K562 (cell line): Measurements from ENCODE around the gene WWOX. TPM values are rescaled to one million over a fixed set of nuclear protein-coding genes. Genes with fewer than 3 reads are reported as not detected.

Experiments used
- ATAC-seq: fragments of 200-7000 bp; cut with Tn5 transposase; 3 replicates; pipeline ENCODE4 v1.9.1; 2020; ENCODE audit warnings: moderate library complexity
- BruUV-seq: library from RNA; stranded (reverse); fragments of 400-500 nt; replicated peaks from 2 replicates; lab custom pipeline; 2021; lab: Mats Ljungman, UMichigan
- CTCF ChIA-PET: fragments of 300-600 bp; formaldehyde crosslinking; extraction: SDS; loops from one replicate; lab custom pipeline; 2021; ENCODE audit warnings: low intra/inter-chr PET ratio; lab: Yijun Ruan, JAX
- POLR2A ChIA-PET: fragments of 300-600, 350-650 bp; sonication (Branson Sonifier 250); formaldehyde crosslinking; extraction: SDS; loops from one replicate; lab custom pipeline; 2021; ENCODE audit warnings: antibody characterized with exemption, inconsistent platforms; lab: Yijun Ruan, JAX
- DNase-seq, 4 experiments: peaks; one replicate each; pipeline versions ENCODE4 v3.0.0 to v3.0.0-alpha.2; 2011 to 2018; ENCODE audit warnings: low spot score in 3 of 4, mixed read lengths in 3 of 4; ENCODE audit errors: extremely low read depth in 1 of 4
- FAIRE-seq: peaks from 2 replicates; lab custom pipeline; 2011; peaks lifted over from hg19 to GRCh38; lab: Jason Lieb, UNC
- H2AFZ ChIP-seq: 2 replicates; pipeline ENCODE4 v1.6.0; 2011; ENCODE audit warnings: low read depth, low read length, control low read depth, inconsistent platforms
- H3K27ac ChIP-seq: fragments of 200-600 bp; 3 replicates; pipeline ENCODE4 v1.8.0; 2011; ENCODE audit warnings: low read depth, mild to moderate bottlenecking, control low read depth, inconsistent platforms, low read length, moderate library complexity, mixed read lengths; ENCODE audit errors: extremely low read depth
- H3K27me3 ChIP-seq, 2 experiments: fragments of 300-600 bp in 1 of 2; 2 replicates in 1 of 2; 3 replicates in 1 of 2; pipeline versions ENCODE4 v1.6.0 to v1.8.0; 2011; ENCODE audit warnings: inconsistent platforms in 2 of 2, low read length in 2 of 2, mild to moderate bottlenecking in 1 of 2, mixed read lengths in 1 of 2, moderate library complexity in 1 of 2; ENCODE audit not compliant: control insufficient read depth in 2 of 2, insufficient read depth in 2 of 2
- H3K36me3 ChIP-seq: fragments of 300-600 bp; 3 replicates; pipeline ENCODE4 v1.8.0; 2011; ENCODE audit warnings: mild to moderate bottlenecking, low read length, inconsistent platforms; ENCODE audit not compliant: control insufficient read depth, insufficient read depth
- H3K4me1 ChIP-seq, 2 experiments: fragments of 200-600 bp in 1 of 2; replicated peaks in 1 of 2; 2 replicates in 1 of 2; 3 replicates in 1 of 2; pipeline versions ENCODE4 v1.5.1 to v1.8.0; 2011; ENCODE audit warnings: inconsistent platforms in 2 of 2, low read length in 2 of 2, mild to moderate bottlenecking in 1 of 2, mixed read lengths in 1 of 2, moderate library complexity in 1 of 2; ENCODE audit not compliant: control insufficient read depth in 2 of 2, insufficient read depth in 2 of 2
- H3K4me2 ChIP-seq: 2 replicates; pipeline ENCODE4 v1.6.1; 2011; ENCODE audit warnings: low read length, control low read depth, inconsistent platforms, mixed read lengths; ENCODE audit not compliant: insufficient read depth
- H3K4me3 ChIP-seq: fragments of 200-600 bp; sonication (generic), shearing (Covaris generic); 2 replicates; pipeline ENCODE4 v1.5.1; 2016; ENCODE audit warnings: control low read depth, inconsistent platforms
- H3K79me2 ChIP-seq: fragments of 200-600 bp; 3 replicates; pipeline ENCODE4 v1.8.0; 2011; ENCODE audit warnings: low read length, inconsistent platforms; ENCODE audit not compliant: control insufficient read depth, insufficient read depth
- H3K9ac ChIP-seq, 2 experiments: 2 replicates each; pipeline versions ENCODE4 v1.6.0 to v1.6.1; 2011; ENCODE audit warnings: low read depth in 2 of 2, low read length in 2 of 2, control low read depth in 1 of 2, inconsistent platforms in 1 of 2, mild to moderate bottlenecking in 1 of 2, mixed read lengths in 1 of 2; ENCODE audit not compliant: insufficient read depth in 1 of 2
- H3K9me1 ChIP-seq: one replicate; pipeline ENCODE4 v1.6.0; 2011; ENCODE audit warnings: inconsistent platforms, mild to moderate bottlenecking, low read length, moderate library complexity; ENCODE audit not compliant: control insufficient read depth, insufficient read depth
- H3K9me3 ChIP-seq: replicated peaks from 2 replicates; pipeline ENCODE4 v1.5.1; 2011; ENCODE audit warnings: low read depth, low read length, inconsistent platforms; ENCODE audit not compliant: control insufficient read depth, insufficient read depth
- H4K20me1 ChIP-seq: replicated peaks from 2 replicates; pipeline ENCODE4 v1.6.1; 2011; ENCODE audit warnings: low read length, inconsistent platforms, mixed read lengths; ENCODE audit not compliant: control insufficient read depth, insufficient read depth
- ASH1L ChIP-seq: fragments of 450-650 bp; IDR thresholded peaks from 2 replicates; pipeline ENCODE4 v1.6.1; 2018; ENCODE audit warnings: borderline replicate concordance, mild to moderate bottlenecking, low read depth; ENCODE audit not compliant: partially characterized antibody
- BRD4 ChIP-seq: fragments of 200-600 bp; sonication (generic); IDR thresholded peaks from 2 replicates; pipeline ENCODE4 v1.6.1; 2017; ENCODE audit warnings: inconsistent platforms
- CHD1 ChIP-seq: fragments of 200-600 bp; sonication (generic); IDR thresholded peaks from one replicate; pipeline ENCODE4 v1.6.1; 2012; ENCODE audit warnings: mild to moderate bottlenecking, moderate library complexity, low read length, inconsistent platforms
- HDAC3 ChIP-seq: fragments of 450-650 bp; IDR thresholded peaks from 2 replicates; pipeline ENCODE4 v1.6.1; 2018; ENCODE audit warnings: borderline replicate concordance, mild to moderate bottlenecking, moderate library complexity; ENCODE audit not compliant: partially characterized antibody
- HEY1 ChIP-seq: fragments of 250-450 bp; sonication (Bioruptor Pico); IDR thresholded peaks from 2 replicates; pipeline ENCODE4 v1.5.0; 2020; ENCODE audit warnings: mild to moderate bottlenecking, moderate library complexity, borderline replicate concordance
- NFE2L1 ChIP-seq: fragments of 450-650 bp; IDR thresholded peaks from 2 replicates; pipeline ENCODE4 v1.6.1; 2016; ENCODE audit warnings: missing genetic modification characterization, low read depth, mild to moderate bottlenecking, missing compliant biosample characterization, moderate library complexity, borderline replicate concordance
- PPARD ChIP-seq: fragments of 250-450 bp; sonication (Bioruptor Pico); IDR thresholded peaks from 2 replicates; pipeline ENCODE4 v1.8.0; 2022; ENCODE audit warnings: inconsistent platforms, mild to moderate bottlenecking, moderate library complexity
- SMAD3 ChIP-seq: fragments of 450-650 bp; formaldehyde crosslinking; conservative IDR thresholded peaks from 2 replicates; pipeline ENCODE4 v1.4.0; 2020; ENCODE audit warnings: mild to moderate bottlenecking
- TOE1 ChIP-seq, 2 experiments: fragments of 450-650 bp in 1 of 2; sonication (generic) in 1 of 2; formaldehyde crosslinking in 1 of 2; IDR thresholded peaks; 2 replicates each; pipeline versions ENCODE4 v1.7.1 to v1.8.0; 2016 to 2022; ENCODE audit warnings: borderline replicate concordance in 2 of 2, mild to moderate bottlenecking in 2 of 2, antibody characterized with exemption in 1 of 2, inconsistent platforms in 1 of 2, low read depth in 1 of 2, missing genetic modification reagents in 1 of 2, moderate library complexity in 1 of 2
- ZC3H11A ChIP-seq: IDR thresholded peaks from 2 replicates; pipeline ENCODE4 v1.6.1; 2012; ENCODE audit warnings: low read depth, low read length, improper control_type of control experiment
- ZNF134 ChIP-seq: fragments of 250-450 bp; sonication (Bioruptor Pico); conservative IDR thresholded peaks from 2 replicates; pipeline ENCODE4 v1.4.0; 2020
- ZNF23 ChIP-seq: fragments of 250-450 bp; sonication (Bioruptor Pico); IDR thresholded peaks from 2 replicates; pipeline ENCODE4 v1.4.0; 2020; ENCODE audit warnings: mild to moderate bottlenecking
- ZNF324 ChIP-seq: fragments of 250-450 bp; sonication (Bioruptor Pico); IDR thresholded peaks from 2 replicates; pipeline ENCODE4 v1.4.0; 2020; ENCODE audit warnings: mild to moderate bottlenecking
- ZNF766 ChIP-seq: fragments of 200-800 bp; sonication (Bioruptor generic); conservative IDR thresholded peaks from 2 replicates; pipeline ENCODE4 v1.6.1; 2016; ENCODE audit warnings: missing genetic modification characterization, missing compliant biosample characterization
- WGBS: fragments of 100-300 bp; shearing (Covaris generic); methylation state at CpG from one replicate; pipeline ENCODE4 v1.1.6; 2016; ENCODE audit warnings: low coverage, mixed read lengths; ENCODE audit not compliant: insufficient coverage; ENCODE audit errors: missing lambda C conversion rate; 5-methylcytosine and 5-hydroxymethylcytosine counted together
- in situ Hi-C: fragments of 300-500 bp; cut with MboI; formaldehyde crosslinking; loops from 4 replicates; pipeline ENCODE4 v1.15.0; 2018; ENCODE audit warnings: inconsistent platforms, mixed read lengths
- intact Hi-C: fragments of 100-400 bp; cut with micrococcal nuclease; formaldehyde crosslinking; loops from 2 replicates; pipeline ENCODE4 v1.14.2; 2022
- polyA plus RNA-seq, 8 experiments: library from polyadenylated mRNA; depleted of rRNA in 4 of 8; stranded (reverse) in 5 of 8; unstranded in 3 of 8; fragments of >200 nt; fragmentation: Nextera tagmentation in 2 of 8; fragmentation: Illumina TruSeq in 1 of 8; extraction: Ambion mirVana in 2 of 8; extraction: Trizol in 1 of 8; gene quantifications; 2 replicates each; pipeline versions ENCODE4 v1.2.1 to v1.2.3, GENCODE V29; 2011 to 2014; ENCODE audit warnings: inconsistent platforms in 1 of 8, missing spikeins in 1 of 8
- total RNA-seq, 7 experiments: library from RNA; depleted of rRNA in 6 of 7; stranded (reverse); fragments of >200 nt in 6 of 7; fragmentation: Illumina TruSeq in 2 of 7; extraction: Trizol in 2 of 7; gene quantifications; 2 replicates each; pipeline versions ENCODE4 v1.2.1 to v1.2.3, GENCODE V29; 2011 to 2021; ENCODE audit warnings: low replicate concordance in 1 of 7
- TF ChIP-seq, protein P1 (sequence below): fragments of 250-450 bp; sonication (Bioruptor Pico); IDR thresholded peaks from 2 replicates; pipeline ENCODE4 v1.4.0; 2020; ENCODE audit warnings: borderline replicate concordance
- TF ChIP-seq, protein P2 (sequence below): sonication (generic); formaldehyde crosslinking; IDR thresholded peaks from 2 replicates; pipeline ENCODE4 v1.8.0; 2022; ENCODE audit warnings: missing genetic modification reagents, mild to moderate bottlenecking, moderate library complexity, borderline replicate concordance
- TF ChIP-seq, protein P3 (sequence below): fragments of 450-650 bp; IDR thresholded peaks from 2 replicates; pipeline ENCODE4 v1.6.1; 2016; ENCODE audit warnings: low read depth, mild to moderate bottlenecking, moderate library complexity

WWOX gene
- total and polyA plus RNA-seq, 9 of the 15 experiments (the other 6 are each of a cell fraction or from before 2014, with no cell fraction given): 1.6 to 22.7 (median 8.1) TPM

DNA sequence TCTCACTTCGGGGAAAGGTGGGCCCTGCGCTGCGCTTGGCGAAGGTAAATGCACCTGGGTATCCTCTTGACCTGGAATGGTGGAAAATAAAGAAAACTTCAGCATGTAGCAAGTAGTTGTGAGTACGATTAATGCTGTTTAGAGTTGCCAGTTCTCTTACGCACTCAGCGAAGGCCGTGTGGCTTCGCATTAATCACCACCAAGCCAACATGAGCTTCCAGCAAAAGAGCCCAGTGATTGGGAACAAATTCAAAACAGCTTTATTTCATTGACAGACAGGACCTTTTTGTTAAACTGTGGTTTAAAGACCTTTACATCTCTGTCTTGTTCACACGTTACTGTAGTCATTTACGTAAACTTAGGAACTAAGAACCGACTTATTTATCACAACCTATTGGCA is 969.7 kb downstream of the WWOX start:
- WGBS: 7% methylated on average over 12 of the region's 12 CpGs
- ATAC-seq (no peak), FAIRE-seq (no peak), DNase-seq (no peak)
- Histone ChIP-seq H3K9me3 (no peaks in the 10 kb centered on the region; the same call in 1 of the 2 replicates), H3K27me3 (peaks cover 13% of the 10 kb centered on the region in 2 experiments), H3K9me1 (no peaks in the 10 kb centered on the region), H3K4me2 (no peak overlapping the region), H3K9ac (no peak overlapping the region), H4K20me1 (peaks cover 4% of the 10 kb centered on the region; the same call in 1 of the 2 replicates), H3K36me3 (no peaks in the 10 kb centered on the region), H3K4me3 (no peak overlapping the region), H3K27ac (no peak overlapping the region), H3K79me2 (no peaks in the 10 kb centered on the region), H3K4me1 (no peaks in the 10 kb centered on the region), H2AFZ (no peak overlapping the region)
- no TSS peak for BruUV-seq
- CTCF ChIA-PET: no interaction called here
- in situ Hi-C loops: no loop called here
- POLR2A ChIA-PET: no interaction called here
- intact Hi-C loops: no loop called here
- TF ChIP-seq HEY1 (CRISPR knock-in tag) (no peak), ASH1L (no peak), ZC3H11A (no peak), CHD1 (no peak), TOE1 (IDR thresholded peaks at IDR 0.05; ENCODE audit: borderline replicate concordance) (no peak), TOE1 (CRISPR knock-in tag; IDR thresholded peaks at IDR 0.05; ENCODE audit: borderline replicate concordance, low read depth) (no peak), ZNF23 (CRISPR knock-in tag) (no peak), NFE2L1 (no peak), PPARD (no peak), ZNF134 (CRISPR knock-in tag) (no peak), ZNF766 (CRISPR knock-in tag) (no peak), BRD4 (no peak), HDAC3 (no peak), SMAD3 (CRISPR knock-in tag) (no peak), ZNF324 (CRISPR knock-in tag) (no peak)
- TF ChIP-seq, protein P1, sequence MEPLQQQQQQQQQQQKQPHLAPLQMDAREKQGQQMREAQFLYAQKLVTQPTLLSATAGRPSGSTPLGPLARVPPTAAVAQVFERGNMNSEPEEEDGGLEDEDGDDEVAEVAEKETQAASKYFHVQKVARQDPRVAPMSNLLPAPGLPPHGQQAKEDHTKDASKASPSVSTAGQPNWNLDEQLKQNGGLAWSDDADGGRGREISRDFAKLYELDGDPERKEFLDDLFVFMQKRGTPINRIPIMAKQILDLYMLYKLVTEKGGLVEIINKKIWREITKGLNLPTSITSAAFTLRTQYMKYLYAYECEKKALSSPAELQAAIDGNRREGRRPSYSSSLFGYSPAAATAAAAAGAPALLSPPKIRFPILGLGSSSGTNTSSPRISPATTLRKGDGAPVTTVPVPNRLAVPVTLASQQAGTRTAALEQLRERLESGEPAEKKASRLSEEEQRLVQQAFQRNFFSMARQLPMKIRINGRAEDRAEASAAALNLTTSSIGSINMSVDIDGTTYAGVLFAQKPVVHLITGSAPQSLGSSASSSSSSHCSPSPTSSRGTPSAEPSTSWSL (CRISPR knock-in tag): no peak
- TF ChIP-seq, protein P2, sequence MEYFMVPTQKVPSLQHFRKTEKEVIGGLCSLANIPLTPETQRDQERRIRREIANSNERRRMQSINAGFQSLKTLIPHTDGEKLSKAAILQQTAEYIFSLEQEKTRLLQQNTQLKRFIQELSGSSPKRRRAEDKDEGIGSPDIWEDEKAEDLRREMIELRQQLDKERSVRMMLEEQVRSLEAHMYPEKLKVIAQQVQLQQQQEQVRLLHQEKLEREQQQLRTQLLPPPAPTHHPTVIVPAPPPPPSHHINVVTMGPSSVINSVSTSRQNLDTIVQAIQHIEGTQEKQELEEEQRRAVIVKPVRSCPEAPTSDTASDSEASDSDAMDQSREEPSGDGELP: no peak
- TF ChIP-seq, protein P3, sequence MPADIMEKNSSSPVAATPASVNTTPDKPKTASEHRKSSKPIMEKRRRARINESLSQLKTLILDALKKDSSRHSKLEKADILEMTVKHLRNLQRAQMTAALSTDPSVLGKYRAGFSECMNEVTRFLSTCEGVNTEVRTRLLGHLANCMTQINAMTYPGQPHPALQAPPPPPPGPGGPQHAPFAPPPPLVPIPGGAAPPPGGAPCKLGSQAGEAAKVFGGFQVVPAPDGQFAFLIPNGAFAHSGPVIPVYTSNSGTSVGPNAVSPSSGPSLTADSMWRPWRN: no peak
